Fibroblast of lung (primary cell): ENCODE results near the gene HACD2. TPM values are rescaled to one million over a fixed set of nuclear protein-coding genes. Genes with fewer than 3 reads are reported as not detected.
A peak's percentile ranks its signal among the peaks of the same experiment; 100 is the strongest.

Experiments used
- DNase-seq, 2 donors: peaks; one replicate each; pipeline versions ENCODE4 v3.0.0 to v3.0.0-alpha.2; 2010; ENCODE audit warnings: low read depth in 2 of 2
- H2AFZ ChIP-seq: 2 replicates; pipeline ENCODE4 v1.5.1; 2012; ENCODE audit warnings: low read length, control low read depth, inconsistent platforms
- H3K27ac ChIP-seq: 2 replicates; pipeline ENCODE4 v1.5.1; 2011; ENCODE audit warnings: low read length, control low read depth; ENCODE audit not compliant: insufficient read depth
- H3K27me3 ChIP-seq: 2 replicates; pipeline ENCODE4 v1.5.1; 2011; ENCODE audit warnings: mild to moderate bottlenecking, low read length; ENCODE audit not compliant: control insufficient read depth, insufficient read depth
- H3K36me3 ChIP-seq: 2 replicates; pipeline ENCODE4 v1.5.1; 2011; ENCODE audit warnings: low read length; ENCODE audit not compliant: control insufficient read depth, insufficient read depth
- H3K4me1 ChIP-seq: 2 replicates; pipeline ENCODE4 v1.5.1; 2011; ENCODE audit warnings: low read length; ENCODE audit not compliant: control insufficient read depth, insufficient read depth; ENCODE audit errors: extremely low read depth
- H3K4me2 ChIP-seq: 2 replicates; pipeline ENCODE4 v1.5.1; 2011; ENCODE audit warnings: low read length, control low read depth; ENCODE audit not compliant: insufficient read depth; ENCODE audit errors: extremely low read depth
- H3K4me3 ChIP-seq, 4 experiments: fragments of 200-600 bp in 1 of 4; sonication (generic) in 1 of 4; replicated peaks in 1 of 4; 2 replicates each; pipeline ENCODE4 v1.5.1; 2011 to 2016; ENCODE audit warnings: low read length in 4 of 4, low read depth in 3 of 4, mild to moderate bottlenecking in 3 of 4, control low read depth in 2 of 4, inconsistent platforms in 1 of 4, mixed read lengths in 1 of 4; ENCODE audit not compliant: insufficient read depth in 1 of 4; ENCODE audit errors: control extremely low read depth in 1 of 4
- H3K79me2 ChIP-seq: 2 replicates; pipeline ENCODE4 v1.5.1; 2012; ENCODE audit warnings: mild to moderate bottlenecking, low read length, inconsistent platforms; ENCODE audit not compliant: control insufficient read depth, insufficient read depth
- H3K9ac ChIP-seq: 2 replicates; pipeline ENCODE4 v1.5.1; 2011; ENCODE audit warnings: mild to moderate bottlenecking, low read length, control low read depth; ENCODE audit not compliant: insufficient read depth
- H3K9me3 ChIP-seq: 2 replicates; pipeline ENCODE4 v1.5.1; 2012; ENCODE audit warnings: low read depth, low read length; ENCODE audit not compliant: control insufficient read depth, insufficient read depth
- H4K20me1 ChIP-seq: 2 replicates; pipeline ENCODE4 v1.5.1; 2011; ENCODE audit warnings: low read length; ENCODE audit not compliant: control insufficient read depth, insufficient read depth; ENCODE audit errors: extremely low read depth
- EZH2 ChIP-seq: IDR thresholded peaks from 2 replicates; pipeline ENCODE4 v1.5.1; 2012; ENCODE audit warnings: low read length, control low read depth, mild to moderate bottlenecking; ENCODE audit errors: missing control alignments
- polyA plus RNA-seq, 2 donors: library from polyadenylated mRNA; depleted of rRNA in 1 of 2; stranded (reverse) in 1 of 2; unstranded in 1 of 2; fragments of >200 nt; gene quantifications; 2 replicates each; pipeline ENCODE4 v1.2.1, GENCODE V29; 2011 to 2012; ENCODE audit warnings: missing spikeins in 1 of 2
- total RNA-seq: library from RNA; depleted of rRNA; stranded (reverse); fragments of >200 nt; gene quantifications from 2 replicates; pipeline ENCODE4 v1.2.1, GENCODE V29; 2014
- TF ChIP-seq, protein P1 (sequence below), 2 donors: IDR thresholded peaks in 1 of 2; conservative IDR thresholded peaks in 1 of 2; 1 replicate in 1 of 2; 2 replicates in 1 of 2; pipeline ENCODE4 v1.5.1; 2011 to 2012; ENCODE audit warnings: low read length in 2 of 2, control low read depth in 1 of 2, inconsistent platforms in 1 of 2, low read depth in 1 of 2, mild to moderate bottlenecking in 1 of 2

HACD2 gene
- total and polyA plus RNA-seq, 2 donors (not counting 1 experiment from before 2014, with no cell fraction given) = 22.0 to 48.7 TPM

DNA sequence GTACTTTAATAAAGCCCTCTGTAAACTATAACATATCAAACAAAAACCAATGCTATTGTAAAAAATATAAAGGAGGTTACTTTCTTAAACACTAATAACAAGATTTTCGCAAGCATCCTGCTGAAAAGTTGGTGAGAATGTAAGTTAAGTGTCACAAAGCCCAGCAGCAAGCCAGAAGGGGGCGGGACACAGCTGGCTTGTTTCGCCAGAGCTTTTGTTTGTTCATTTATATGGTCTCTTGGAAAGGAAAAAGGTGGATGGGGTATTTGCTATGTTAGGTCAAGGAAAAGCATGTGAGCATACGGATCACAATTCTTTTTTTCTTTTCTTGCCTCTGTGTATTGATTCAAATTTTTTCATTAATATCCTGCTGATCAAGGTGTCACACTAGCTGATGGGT is 59.9 kb downstream of the HACD2 start:
- H3K27me3 ChIP-seq = no peaks in the 10 kb centered on the region
- TF ChIP-seq, protein P1, sequence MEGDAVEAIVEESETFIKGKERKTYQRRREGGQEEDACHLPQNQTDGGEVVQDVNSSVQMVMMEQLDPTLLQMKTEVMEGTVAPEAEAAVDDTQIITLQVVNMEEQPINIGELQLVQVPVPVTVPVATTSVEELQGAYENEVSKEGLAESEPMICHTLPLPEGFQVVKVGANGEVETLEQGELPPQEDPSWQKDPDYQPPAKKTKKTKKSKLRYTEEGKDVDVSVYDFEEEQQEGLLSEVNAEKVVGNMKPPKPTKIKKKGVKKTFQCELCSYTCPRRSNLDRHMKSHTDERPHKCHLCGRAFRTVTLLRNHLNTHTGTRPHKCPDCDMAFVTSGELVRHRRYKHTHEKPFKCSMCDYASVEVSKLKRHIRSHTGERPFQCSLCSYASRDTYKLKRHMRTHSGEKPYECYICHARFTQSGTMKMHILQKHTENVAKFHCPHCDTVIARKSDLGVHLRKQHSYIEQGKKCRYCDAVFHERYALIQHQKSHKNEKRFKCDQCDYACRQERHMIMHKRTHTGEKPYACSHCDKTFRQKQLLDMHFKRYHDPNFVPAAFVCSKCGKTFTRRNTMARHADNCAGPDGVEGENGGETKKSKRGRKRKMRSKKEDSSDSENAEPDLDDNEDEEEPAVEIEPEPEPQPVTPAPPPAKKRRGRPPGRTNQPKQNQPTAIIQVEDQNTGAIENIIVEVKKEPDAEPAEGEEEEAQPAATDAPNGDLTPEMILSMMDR (conservative IDR thresholded peaks at IDR 0.05 in 1 of 2, IDR thresholded peaks at IDR 0.05 in 1 of 2; ENCODE audit: low read depth in 1 of 2, low read length in 2 of 2) = no peak
- TF ChIP-seq EZH2 = no peak
- H4K20me1 ChIP-seq = no peaks in the 10 kb centered on the region
- DNase-seq = peak in 1 of 2 donors; percentile 6
- H3K27ac ChIP-seq = no peak overlapping the region
- H3K79me2 ChIP-seq = no peaks in the 10 kb centered on the region
- no peak overlapping the region for H3K4me3 ChIP-seq
- no peak overlapping the region for H3K4me2 ChIP-seq
- no peaks in the 10 kb centered on the region for H3K36me3 ChIP-seq
- H3K4me1 ChIP-seq = no peaks in the 10 kb centered on the region
- H3K9me3 ChIP-seq = no peaks in the 10 kb centered on the region
- no peak overlapping the region for H3K9ac ChIP-seq
- H2AFZ ChIP-seq = no peak overlapping the region

DNA sequence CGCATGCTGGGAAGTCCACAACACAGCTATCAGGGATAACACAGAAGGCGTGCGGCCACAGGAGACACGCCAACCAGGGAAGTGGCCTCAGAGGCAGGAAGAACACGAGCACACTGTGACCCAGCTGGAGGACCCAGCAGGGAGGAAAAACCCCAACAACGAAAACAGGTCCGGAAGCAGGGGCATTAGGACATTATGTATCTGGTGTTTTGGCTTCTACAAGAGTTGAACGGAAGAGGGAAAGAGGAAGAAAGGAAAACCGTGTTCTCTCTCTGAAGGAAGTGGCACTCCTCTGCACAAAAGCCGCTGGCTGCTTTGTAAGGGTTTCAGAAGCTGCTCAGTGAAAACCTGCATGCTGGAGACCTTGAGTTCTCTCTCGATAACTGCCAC is 61.8 kb downstream of the HACD2 start:
- Histone ChIP-seq H3K9ac (no peak overlapping the region), H3K4me1 (no peaks in the 10 kb centered on the region), H2AFZ (no peak overlapping the region), H3K27me3 (no peaks in the 10 kb centered on the region), H3K9me3 (no peaks in the 10 kb centered on the region), H4K20me1 (no peaks in the 10 kb centered on the region), H3K79me2 (no peaks in the 10 kb centered on the region), H3K4me2 (no peak overlapping the region), H3K36me3 (no peaks in the 10 kb centered on the region), H3K4me3 (no peak overlapping the region), H3K27ac (no peak overlapping the region)
- no peak for DNase-seq
- no peak for TF ChIP-seq EZH2
- TF ChIP-seq, protein P1 (conservative IDR thresholded peaks at IDR 0.05 in 1 of 2, IDR thresholded peaks at IDR 0.05 in 1 of 2; ENCODE audit: low read depth in 1 of 2, low read length in 2 of 2) = no peak

DNA sequence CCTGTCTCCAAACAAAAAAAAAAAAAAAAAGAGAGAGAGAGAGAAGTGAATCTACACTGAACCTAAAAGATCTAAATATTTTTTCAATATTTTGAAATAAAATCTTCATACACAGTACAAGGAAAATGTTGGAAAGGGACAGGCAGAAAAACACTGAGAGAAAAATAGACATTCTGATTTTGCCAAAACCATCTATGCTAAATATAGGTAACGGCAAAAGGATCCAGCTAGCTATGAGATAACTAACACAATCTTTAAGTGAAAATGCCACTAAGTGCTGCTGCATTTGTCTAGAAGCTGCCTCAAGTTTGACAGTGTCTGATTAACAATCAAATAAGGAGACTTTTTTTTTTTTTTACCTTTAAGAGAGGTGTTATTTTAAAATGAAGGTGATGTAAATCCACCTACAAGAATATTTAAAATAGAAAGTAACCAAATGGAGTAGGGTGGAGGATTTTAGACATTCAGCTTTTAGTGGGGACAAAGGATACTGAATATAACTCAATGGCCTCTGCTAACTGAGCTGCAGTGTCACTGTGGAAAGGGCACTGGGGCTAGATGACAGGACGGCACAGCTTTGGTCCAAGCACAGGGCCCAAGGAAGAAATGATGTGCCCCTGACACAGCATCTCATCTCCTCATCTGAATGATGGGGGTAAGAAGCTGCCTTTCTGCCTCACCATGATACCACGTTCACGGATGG is 62.4 kb downstream of the HACD2 start:
- H3K27me3 ChIP-seq = no peaks in the 10 kb centered on the region
- no peak overlapping the region for H3K4me2 ChIP-seq
- H3K27ac ChIP-seq = no peak overlapping the region
- DNase-seq = no peak
- H2AFZ ChIP-seq = no peak overlapping the region
- H3K4me1 ChIP-seq = no peaks in the 10 kb centered on the region
- no peak for TF ChIP-seq EZH2
- TF ChIP-seq, protein P1 (conservative IDR thresholded peaks at IDR 0.05 in 1 of 2, IDR thresholded peaks at IDR 0.05 in 1 of 2; ENCODE audit: low read depth in 1 of 2, low read length in 2 of 2) = no peak
- H3K36me3 ChIP-seq = no peaks in the 10 kb centered on the region
- H4K20me1 ChIP-seq = no peaks in the 10 kb centered on the region
- H3K4me3 ChIP-seq = no peak overlapping the region
- H3K9ac ChIP-seq = no peak overlapping the region
- H3K9me3 ChIP-seq = no peaks in the 10 kb centered on the region
- H3K79me2 ChIP-seq = no peaks in the 10 kb centered on the region
